Small intestine (tissue), 7 donors: ENCODE results near the gene KSR2. TPM values are rescaled to one million over a fixed set of nuclear protein-coding genes. Genes with fewer than 3 reads are reported as not detected.

Experiments
- DNase-seq, 2 donors: peaks; one replicate each; pipeline versions ENCODE4 v3.0.0 to v3.0.0-alpha.2; 2013
- FAIRE-seq: peaks from 2 replicates; lab custom pipeline; 2012; peaks lifted over from hg19 to GRCh38; lab: Jason Lieb, UNC
- H3K27ac ChIP-seq, 3 donors: one replicate each; pipeline ENCODE4 v1.5.1; 2013; ENCODE audit warnings: low read length in 2 of 3, mild to moderate bottlenecking in 2 of 3, control low read depth in 1 of 3, inconsistent platforms in 1 of 3, low read depth in 1 of 3, moderate library complexity in 1 of 3
- H3K27me3 ChIP-seq, 3 donors: one replicate each; pipeline ENCODE4 v1.6.1; 2013; ENCODE audit warnings: low read length in 3 of 3, inconsistent platforms in 1 of 3; ENCODE audit not compliant: control insufficient read depth in 3 of 3, insufficient read depth in 3 of 3
- H3K36me3 ChIP-seq, 3 donors: one replicate each; pipeline ENCODE4 v1.6.1; 2013; ENCODE audit warnings: low read length in 3 of 3, inconsistent platforms in 1 of 3, low read depth in 1 of 3, mild to moderate bottlenecking in 1 of 3, moderate library complexity in 1 of 3; ENCODE audit not compliant: control insufficient read depth in 3 of 3, insufficient read depth in 2 of 3
- H3K4me1 ChIP-seq, 3 donors: one replicate each; pipeline ENCODE4 v1.6.1; 2013; ENCODE audit warnings: low read length in 2 of 3, inconsistent platforms in 1 of 3, low read depth in 1 of 3, mild to moderate bottlenecking in 1 of 3, moderate library complexity in 1 of 3; ENCODE audit not compliant: control insufficient read depth in 3 of 3, insufficient read depth in 2 of 3
- H3K4me3 ChIP-seq, 3 donors: one replicate each; pipeline ENCODE4 v1.5.1; 2013; ENCODE audit warnings: low read length in 3 of 3, control low read depth in 1 of 3, inconsistent platforms in 1 of 3, low read depth in 1 of 3, mild to moderate bottlenecking in 1 of 3, moderate library complexity in 1 of 3
- H3K9me3 ChIP-seq, 2 donors: one replicate each; pipeline ENCODE4 v1.6.1; 2013; ENCODE audit warnings: low read depth in 1 of 2, low read length in 1 of 2; ENCODE audit not compliant: control insufficient read depth in 2 of 2, insufficient read depth in 1 of 2
- WGBS, 3 donors: extraction: QIAGEN DNeasy Blood & Tissue Kit; methylation state at CpG; one replicate each; pipeline ENCODE4 v1.1.7; 2013; 5-methylcytosine and 5-hydroxymethylcytosine counted together
- polyA plus RNA-seq, 4 donors: library from polyadenylated mRNA; stranded (reverse) in 3 of 4; unstranded in 1 of 4; fragments of 200-250 nt in 3 of 4; fragments of 120-200 nt in 1 of 4; gene quantifications; one replicate each; pipeline versions ENCODE4 v1.2.1 to v1.2.3, GENCODE V29; 2013
- donor health status: healthy with polysubstance abuse.
- donor health status: control.
- donor health status: control.
- donor health status: Bipolar disorder and iron deficiency.
- donor health status: healthy.

Gene KSR2
- polyA plus RNA-seq, 4 donors = 0.16 to 0.33 TPM; not detected in 2

GRCh38 chr12:117827660-117828059 is 141.1 kb downstream of the KSR2 start:
- DNase-seq (no peak), FAIRE-seq (no peak)
- no peak overlapping the region for H3K4me3 ChIP-seq
- 77 to 94% (median 81%) methylated on average over 2 of the region's 2 CpGs for WGBS, 3 donors
- no peaks in the 10 kb centered on the region for H3K4me1 ChIP-seq
- no peaks in the 10 kb centered on the region for H3K27me3 ChIP-seq
- H3K9me3 ChIP-seq = peaks cover 0 to 13% of the 10 kb centered on the region in 2 donors
- H3K27ac ChIP-seq = no peak overlapping the region
- H3K36me3 ChIP-seq = no peaks in the 10 kb centered on the region

- WGBS, 3 donors = 75 to 92% (median 90%) methylated on average over 3 of the region's 3 CpGs
- no peak overlapping the region for H3K27ac ChIP-seq
- no peaks in the 10 kb centered on the region for H3K36me3 ChIP-seq
- DNase-seq = no peak
- FAIRE-seq = no peak
- no peaks in the 10 kb centered on the region for H3K27me3 ChIP-seq
- no peaks in the 10 kb centered on the region for H3K4me1 ChIP-seq
- peaks cover 0 to 13% of the 10 kb centered on the region in 2 donors for H3K9me3 ChIP-seq
- H3K4me3 ChIP-seq = no peak overlapping the region
These were observed 143.0 kb downstream of the KSR2 start for GRCh38 chr12:117825827-117826226.

GRCh38 chr12:117821480-117822175 is 147.2 kb downstream of the KSR2 start:
- Histone ChIP-seq H3K36me3 (no peaks in the 10 kb centered on the region), H3K9me3 (no peaks in the 10 kb centered on the region), H3K27me3 (peaks cover 0 to 2% (median 0%) of the 10 kb centered on the region in 3 donors), H3K27ac (no peak overlapping the region), H3K4me1 (no peaks in the 10 kb centered on the region), H3K4me3 (no peak overlapping the region)
- no peak for FAIRE-seq
- WGBS, 3 donors = 49 to 61% (median 59%) methylated on average over 6 of the region's 6 CpGs
- no peak for DNase-seq

- H3K27ac ChIP-seq = no peak overlapping the region
- H3K4me1 ChIP-seq = no peaks in the 10 kb centered on the region
- peaks cover 0 to 2% (median 0%) of the 10 kb centered on the region in 3 donors for H3K27me3 ChIP-seq
- no peak overlapping the region for H3K4me3 ChIP-seq
- no peaks in the 10 kb centered on the region for H3K36me3 ChIP-seq
- no peaks in the 10 kb centered on the region for H3K9me3 ChIP-seq
- DNase-seq (peak in 1 of 2 donors; percentile 30), FAIRE-seq (no peak)
- 25 to 54% (median 38%) methylated on average over 12 of the region's 12 CpGs for WGBS, 3 donors
These were observed 148.4 kb downstream of the KSR2 start for GRCh38 chr12:117820216-117820907.

- Histone ChIP-seq H3K4me1 (no peaks in the 10 kb centered on the region), H3K36me3 (no peaks in the 10 kb centered on the region), H3K27ac (no peak overlapping the region), H3K9me3 (peaks cover 0 to 3% of the 10 kb centered on the region in 2 donors), H3K27me3 (peaks cover 0 to 2% (median 0%) of the 10 kb centered on the region in 3 donors), H3K4me3 (no peak overlapping the region)
- no peak for DNase-seq
- WGBS, 3 donors = 38 to 55% (median 50%) methylated on average over 4 of the region's 4 CpGs
- no peak for FAIRE-seq
These were observed 149.6 kb downstream of the KSR2 start for GRCh38 chr12:117819160-117819559.

GRCh38 chr12:117818400-117818799 is 150.4 kb downstream of the KSR2 start:
- DNase-seq (no peak), FAIRE-seq (no peak)
- H3K4me1 ChIP-seq = no peaks in the 10 kb centered on the region
- no peak overlapping the region for H3K4me3 ChIP-seq
- no peaks in the 10 kb centered on the region for H3K36me3 ChIP-seq
- H3K9me3 ChIP-seq = peaks cover 0 to 3% of the 10 kb centered on the region in 2 donors
- no peak overlapping the region for H3K27ac ChIP-seq
- 8 to 31% (median 18%) methylated on average over 5 of the region's 5 CpGs for WGBS, 3 donors
- H3K27me3 ChIP-seq = peaks cover 0 to 2% (median 0%) of the 10 kb centered on the region in 3 donors

GRCh38 chr12:117809509-117809908 is 159.3 kb downstream of the KSR2 start:
- no peak for FAIRE-seq
- DNase-seq = no peak

GRCh38 chr12:117807946-117808345 is 160.8 kb downstream of the KSR2 start:
- H3K36me3 ChIP-seq = no peaks in the 10 kb centered on the region
- H3K27me3 ChIP-seq = no peaks in the 10 kb centered on the region
- H3K9me3 ChIP-seq = no peaks in the 10 kb centered on the region
- H3K4me1 ChIP-seq = peaks cover 0 to 3% (median 0%) of the 10 kb centered on the region in 3 donors
- no peak overlapping the region for H3K27ac ChIP-seq
- DNase-seq = no peak
- no peak for FAIRE-seq
- no peak overlapping the region for H3K4me3 ChIP-seq
- WGBS, 3 donors = 52 to 64% (median 60%) methylated on average over 2 of the region's 2 CpGs

More at GRCh38 chr12:117809509-117809908, 159.3 kb downstream of the KSR2 start:
- 77 to 90% (median 85%) methylated on average over 3 of the region's 3 CpGs for WGBS, 3 donors
- peaks cover 0 to 3% of the 10 kb centered on the region in 2 donors for H3K9me3 ChIP-seq
- H3K27me3 ChIP-seq = no peaks in the 10 kb centered on the region
- no peaks in the 10 kb centered on the region for H3K36me3 ChIP-seq
- no peak overlapping the region for H3K27ac ChIP-seq
- H3K4me3 ChIP-seq = no peak overlapping the region
- no peaks in the 10 kb centered on the region for H3K4me1 ChIP-seq
